Measurements from ENCODE around the gene RGP1. TPM values are rescaled to one million over a fixed set of nuclear protein-coding genes. Genes with fewer than 3 reads are reported as not detected.
A peak's percentile ranks its signal among the peaks of the same experiment; 100 is the strongest.

Gene RGP1
- total RNA-seq, 1 donor: 18.5 TPM

GRCh38 chr9:35727676-35728040 lies 21.4 kb upstream of the RGP1 start:
- no peaks in the 10 kb centered on the region for H3K27me3 ChIP-seq (ENCODE audit: insufficient read depth, low read length)
- no peak overlapping the region for H2AFZ ChIP-seq (ENCODE audit: low read length)
- H3K79me2 ChIP-seq (ENCODE audit: insufficient read depth, low read length): peaks cover 84% of the 10 kb centered on the region
- H3K36me3 ChIP-seq (ENCODE audit: insufficient read depth, low read length): peaks cover 37% of the 10 kb centered on the region
- H3K4me2 ChIP-seq (ENCODE audit: insufficient read depth, low read length): peak overlapping the region; percentile 92
- TF ChIP-seq, protein P1, sequence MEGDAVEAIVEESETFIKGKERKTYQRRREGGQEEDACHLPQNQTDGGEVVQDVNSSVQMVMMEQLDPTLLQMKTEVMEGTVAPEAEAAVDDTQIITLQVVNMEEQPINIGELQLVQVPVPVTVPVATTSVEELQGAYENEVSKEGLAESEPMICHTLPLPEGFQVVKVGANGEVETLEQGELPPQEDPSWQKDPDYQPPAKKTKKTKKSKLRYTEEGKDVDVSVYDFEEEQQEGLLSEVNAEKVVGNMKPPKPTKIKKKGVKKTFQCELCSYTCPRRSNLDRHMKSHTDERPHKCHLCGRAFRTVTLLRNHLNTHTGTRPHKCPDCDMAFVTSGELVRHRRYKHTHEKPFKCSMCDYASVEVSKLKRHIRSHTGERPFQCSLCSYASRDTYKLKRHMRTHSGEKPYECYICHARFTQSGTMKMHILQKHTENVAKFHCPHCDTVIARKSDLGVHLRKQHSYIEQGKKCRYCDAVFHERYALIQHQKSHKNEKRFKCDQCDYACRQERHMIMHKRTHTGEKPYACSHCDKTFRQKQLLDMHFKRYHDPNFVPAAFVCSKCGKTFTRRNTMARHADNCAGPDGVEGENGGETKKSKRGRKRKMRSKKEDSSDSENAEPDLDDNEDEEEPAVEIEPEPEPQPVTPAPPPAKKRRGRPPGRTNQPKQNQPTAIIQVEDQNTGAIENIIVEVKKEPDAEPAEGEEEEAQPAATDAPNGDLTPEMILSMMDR (IDR thresholded peaks at IDR 0.05; ENCODE audit: extremely low read depth, low read depth, low read length): no peak
- H3K27ac ChIP-seq (ENCODE audit: low read depth, low read length): peak overlapping the region; percentile 87
- peaks cover 41% of the 10 kb centered on the region for H4K20me1 ChIP-seq (ENCODE audit: insufficient read depth, low read length)
- peak overlapping the region; percentile 90 for H3K4me3 ChIP-seq (ENCODE audit: insufficient read depth, low read length)
- H3K4me1 ChIP-seq (ENCODE audit: insufficient read depth, low read length): peaks cover 52% of the 10 kb centered on the region
- peak; percentile 10 for DNase-seq (ENCODE audit: insufficient read length, low spot score, missing footprints)
- no peaks in the 10 kb centered on the region for H3K9me3 ChIP-seq (ENCODE audit: low read depth, low read length)

DNA sequence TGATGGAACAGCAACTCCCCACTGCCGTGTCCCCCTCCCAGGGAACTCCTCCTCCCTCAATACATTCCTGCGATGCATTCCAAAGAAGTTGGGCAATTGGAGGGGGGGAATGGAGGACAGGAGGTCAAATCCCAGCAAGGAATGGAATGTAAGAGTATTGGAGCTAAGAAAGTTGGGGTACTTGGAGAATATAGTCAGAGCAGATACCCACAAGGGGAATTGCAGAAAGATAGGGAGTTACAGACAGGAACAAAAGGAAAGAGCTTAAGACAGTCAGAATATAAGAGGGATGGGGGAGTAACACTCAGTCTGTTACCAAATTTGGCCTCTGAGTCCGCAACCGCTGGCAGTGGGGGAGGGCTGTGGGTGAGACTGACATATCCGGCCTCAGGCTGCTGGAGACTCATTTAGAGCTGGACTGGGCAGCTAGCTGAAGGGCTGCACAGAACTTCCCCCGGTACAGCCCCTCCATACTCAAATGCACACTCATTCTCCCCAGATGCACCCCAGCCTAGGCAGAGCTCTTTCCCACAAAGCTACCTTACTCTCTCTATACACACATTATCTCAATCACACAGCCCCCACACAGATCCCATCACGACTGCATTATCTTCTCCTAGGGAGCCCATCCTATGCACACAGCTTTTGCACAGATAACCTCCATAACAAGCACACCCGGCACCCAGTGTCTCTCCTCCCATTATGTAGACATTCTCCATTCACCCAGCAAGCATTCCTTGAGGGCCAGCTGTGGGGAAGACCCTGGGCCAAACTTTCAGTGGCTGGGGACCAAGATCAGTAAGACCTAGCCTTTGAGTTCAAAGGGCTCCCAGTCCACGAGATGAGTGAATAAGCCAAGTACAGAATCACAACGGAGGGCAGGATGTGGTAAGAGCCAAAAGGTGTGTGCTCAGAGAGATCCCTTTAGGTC lies 20.8 kb upstream of the RGP1 start:
- no peaks in the 10 kb centered on the region for H3K9me3 ChIP-seq (ENCODE audit: low read depth, low read length)
- no peak overlapping the region for H2AFZ ChIP-seq (ENCODE audit: low read length)
- DNase-seq (ENCODE audit: insufficient read length, low spot score, missing footprints): peak; percentile 95
- TF ChIP-seq, protein P1 (IDR thresholded peaks at IDR 0.05; ENCODE audit: extremely low read depth, low read depth, low read length): no peak
- H3K27ac ChIP-seq (ENCODE audit: low read depth, low read length): peak overlapping the region; percentile 87
- H3K36me3 ChIP-seq (ENCODE audit: insufficient read depth, low read length): peaks cover 30% of the 10 kb centered on the region
- peak overlapping the region; percentile 90 for H3K4me3 ChIP-seq (ENCODE audit: insufficient read depth, low read length)
- peaks cover 86% of the 10 kb centered on the region for H3K79me2 ChIP-seq (ENCODE audit: insufficient read depth, low read length)
- no peaks in the 10 kb centered on the region for H3K27me3 ChIP-seq (ENCODE audit: insufficient read depth, low read length)
- H3K4me2 ChIP-seq (ENCODE audit: insufficient read depth, low read length): peak overlapping the region; percentile 92
- peaks cover 40% of the 10 kb centered on the region for H4K20me1 ChIP-seq (ENCODE audit: insufficient read depth, low read length)
- peaks cover 57% of the 10 kb centered on the region for H3K4me1 ChIP-seq (ENCODE audit: insufficient read depth, low read length)

GRCh38 chr9:35729101-35729500 lies 20.0 kb upstream of the RGP1 start:
- H3K27me3 ChIP-seq (ENCODE audit: insufficient read depth, low read length): no peaks in the 10 kb centered on the region
- peak overlapping the region; percentile 90 for H3K4me3 ChIP-seq (ENCODE audit: insufficient read depth, low read length)
- TF ChIP-seq, protein P1 (IDR thresholded peaks at IDR 0.05; ENCODE audit: extremely low read depth, low read depth, low read length): no peak
- peaks cover 86% of the 10 kb centered on the region for H3K79me2 ChIP-seq (ENCODE audit: insufficient read depth, low read length)
- H3K4me1 ChIP-seq (ENCODE audit: insufficient read depth, low read length): peaks cover 65% of the 10 kb centered on the region
- DNase-seq (ENCODE audit: insufficient read length, low spot score, missing footprints): no peak
- no peaks in the 10 kb centered on the region for H3K9me3 ChIP-seq (ENCODE audit: low read depth, low read length)
- H3K36me3 ChIP-seq (ENCODE audit: insufficient read depth, low read length): peaks cover 23% of the 10 kb centered on the region
- H3K27ac ChIP-seq (ENCODE audit: low read depth, low read length): peak overlapping the region; percentile 87
- H4K20me1 ChIP-seq (ENCODE audit: insufficient read depth, low read length): peaks cover 39% of the 10 kb centered on the region
- no peak overlapping the region for H2AFZ ChIP-seq (ENCODE audit: low read length)
- H3K4me2 ChIP-seq (ENCODE audit: insufficient read depth, low read length): peak overlapping the region; percentile 92
